NCI-H1417 treated with DMSO at 0.1 percent for 48 hours (cell line): Measurements from ENCODE around the gene NDRG4.

ENCODE experiments used
- DNase-seq: peaks from one replicate; lab custom pipeline; 2025; lab: John Stamatoyannopoulos, UW

NDRG4 gene

DNA sequence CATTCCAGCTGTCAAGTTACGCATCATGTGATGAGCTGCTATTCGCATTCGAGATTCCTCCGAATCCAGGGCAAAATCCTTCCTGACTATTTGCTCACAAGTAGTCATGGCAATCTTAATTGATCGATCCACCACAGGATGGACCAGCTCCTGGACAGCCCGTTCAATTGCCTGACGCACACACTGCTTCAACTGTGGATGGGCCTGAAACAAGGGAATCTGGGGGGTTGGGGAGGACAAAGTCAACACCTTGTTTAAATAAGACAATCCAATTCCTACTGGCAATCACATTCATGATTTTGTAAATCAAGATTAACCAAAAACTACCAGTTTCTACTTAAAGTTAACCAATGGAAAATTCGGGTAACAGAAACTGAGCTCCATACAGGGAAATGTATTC is 43.7 kb downstream of the NDRG4 start:
- DNase-seq = no peak

DNA sequence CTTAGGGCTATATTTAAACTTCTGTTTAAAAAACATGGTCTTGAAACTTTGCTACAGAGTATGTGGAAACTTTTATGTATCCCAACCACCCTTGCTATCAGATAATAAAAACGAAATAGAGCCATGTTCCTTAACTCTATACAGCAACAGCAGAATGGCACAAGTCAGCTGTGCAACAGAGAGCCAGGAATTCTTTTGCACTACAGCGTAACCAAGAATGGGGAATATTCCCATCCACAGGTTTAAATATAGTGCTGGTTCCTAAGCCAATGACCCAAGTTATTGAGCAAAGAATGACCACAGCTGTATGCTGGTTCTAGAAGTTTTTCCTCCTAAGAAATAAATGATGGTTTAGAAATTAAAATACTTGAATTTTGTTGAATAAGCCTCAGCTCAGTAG is 48.4 kb downstream of the NDRG4 start:
- no peak for DNase-seq

DNA sequence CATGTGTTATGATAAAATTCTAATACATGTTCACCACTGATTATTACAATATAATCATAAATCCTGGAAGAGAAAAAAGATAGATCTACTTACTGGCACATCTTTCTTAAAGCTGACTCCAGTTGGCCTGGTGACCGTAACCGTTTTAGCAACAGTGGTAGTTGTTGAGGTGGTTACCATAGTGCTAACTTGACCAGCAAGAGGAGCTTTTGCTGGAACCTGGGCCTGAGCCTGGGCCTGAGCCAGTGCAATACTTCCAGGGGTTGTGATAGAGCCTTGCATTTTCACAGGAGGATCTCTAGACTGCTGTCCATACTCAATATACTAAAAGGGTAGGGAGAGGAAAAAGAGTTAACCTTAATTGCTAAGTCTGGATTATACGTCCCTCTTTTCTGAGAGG is 51.6 kb downstream of the NDRG4 start:
- DNase-seq = no peak

DNA sequence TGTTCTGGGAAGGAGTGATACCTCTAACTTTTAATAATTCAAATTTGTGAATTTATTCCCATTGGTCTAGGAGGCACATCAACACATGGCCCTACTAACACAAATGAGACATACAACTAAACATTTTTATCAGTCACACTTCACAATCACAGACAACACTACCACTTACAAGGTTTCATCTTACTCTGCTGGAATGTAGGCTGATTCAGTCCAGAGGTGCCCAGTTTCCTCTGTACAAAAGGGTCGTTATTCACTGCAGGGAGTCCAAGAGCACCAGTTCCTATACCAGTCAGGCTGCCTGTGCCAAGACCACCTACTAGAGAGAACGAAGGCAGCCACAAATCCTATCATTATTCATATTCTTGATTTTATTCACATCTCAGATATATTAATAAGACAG is 56.7 kb downstream of the NDRG4 start:
- DNase-seq = no peak
